ENCODE measurements around the gene PHLDB1.
A peak's percentile ranks its signal among the peaks of the same experiment; 100 is the strongest.
"Not testable (repeated sequence)": the region's sequence is repeated elsewhere in the genome, so short reads cannot be mapped to it uniquely, and the experiment has no call there.

The PHLDB1 gene

GRCh38 chr11:118666371-118666770, 59.0 kb downstream of the PHLDB1 start:
- no peak for DNase-seq (ENCODE audit: extremely low read depth, low read depth)
- H3K4me3 ChIP-seq (replicated peaks; ENCODE audit: low read depth, low read length), result no peak overlapping the region
- TF ChIP-seq CTCF (IDR thresholded peaks at IDR 0.05; ENCODE audit: low read depth, low read length, missing control alignments), result no peak

DNA sequence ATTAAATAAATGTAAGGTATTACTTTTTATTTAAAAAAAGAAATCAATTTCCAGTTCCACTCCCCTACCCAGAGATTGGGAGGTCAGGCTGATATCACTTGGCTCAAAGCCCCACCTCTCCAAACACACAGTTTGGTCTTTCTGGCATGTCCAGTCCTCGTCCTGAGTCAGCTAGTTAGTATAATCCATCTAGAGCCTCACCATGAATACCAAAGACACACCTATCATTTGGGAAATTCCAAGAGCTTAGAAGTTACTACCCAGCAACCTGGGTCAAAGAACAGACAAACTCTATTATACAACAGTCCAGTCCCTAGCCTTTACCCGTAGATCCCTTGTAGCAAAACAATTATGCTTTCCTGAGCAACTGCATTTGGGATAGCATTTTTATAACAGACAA, 62.6 kb downstream of the PHLDB1 start:
- DNase-seq (ENCODE audit: extremely low read depth, low read depth), result no peak
- no peak for TF ChIP-seq CTCF (IDR thresholded peaks at IDR 0.05; ENCODE audit: low read depth, low read length, missing control alignments)
- H3K4me3 ChIP-seq (replicated peaks; ENCODE audit: low read depth, low read length), result no peak overlapping the region

DNA sequence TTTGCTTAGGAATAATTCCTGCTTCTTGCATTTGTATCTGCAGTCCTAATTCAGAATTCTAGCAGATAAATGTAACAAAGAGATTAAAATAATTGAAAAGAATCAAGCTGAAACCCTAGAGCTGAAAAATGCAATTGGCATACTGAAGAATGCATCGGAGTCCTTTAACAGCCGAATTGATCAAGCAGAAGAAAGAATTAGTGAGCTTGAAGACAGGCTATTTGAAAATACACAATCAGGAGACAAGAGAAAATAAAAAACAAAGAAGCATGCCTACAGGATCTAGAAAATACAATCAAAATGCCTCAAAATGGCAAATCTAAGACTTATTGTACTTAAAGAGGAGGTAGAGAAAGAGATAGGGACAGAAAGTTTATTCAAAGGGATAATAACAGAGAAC, 63.8 kb downstream of the PHLDB1 start:
- no peak for DNase-seq (ENCODE audit: extremely low read depth, low read depth)
- no peak for TF ChIP-seq CTCF (IDR thresholded peaks at IDR 0.05; ENCODE audit: low read depth, low read length, missing control alignments)
- H3K4me3 ChIP-seq (replicated peaks; ENCODE audit: low read depth, low read length), result no peak overlapping the region

- H3K4me3 ChIP-seq (replicated peaks; ENCODE audit: low read depth, low read length), result no peak overlapping the region
- no peak for DNase-seq (ENCODE audit: extremely low read depth, low read depth)
- TF ChIP-seq CTCF (IDR thresholded peaks at IDR 0.05; ENCODE audit: low read depth, low read length, missing control alignments), result peak; percentile 19
Observed at GRCh38 chr11:118672846-118673245, 65.4 kb downstream of the PHLDB1 start.

GRCh38 chr11:118673361-118674081, 66.1 kb downstream of the PHLDB1 start:
- TF ChIP-seq CTCF (IDR thresholded peaks at IDR 0.05; ENCODE audit: low read depth, low read length, missing control alignments), result no peak
- H3K4me3 ChIP-seq (replicated peaks; ENCODE audit: low read depth, low read length), result no peak overlapping the region
- no peak for DNase-seq (ENCODE audit: extremely low read depth, low read depth)

DNA sequence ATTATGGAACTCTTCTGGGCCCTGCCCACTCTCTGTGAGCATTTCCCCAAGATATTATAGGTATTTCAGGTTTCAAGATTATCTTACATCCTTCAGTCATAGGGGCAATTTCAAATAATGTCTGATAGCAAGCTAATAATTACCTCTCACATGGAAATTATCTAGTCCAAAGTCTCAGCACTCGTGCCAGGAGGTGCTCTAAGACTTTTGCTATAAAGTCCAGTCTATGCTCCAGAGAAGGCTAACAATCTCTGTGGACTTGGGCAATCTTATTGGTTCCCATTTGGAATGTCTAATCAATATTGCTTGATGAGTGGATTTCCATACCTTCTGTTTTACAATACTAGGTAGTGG, 66.6 kb downstream of the PHLDB1 start:
- TF ChIP-seq CTCF (IDR thresholded peaks at IDR 0.05; ENCODE audit: low read depth, low read length, missing control alignments), result no peak
- no peak overlapping the region for H3K4me3 ChIP-seq (replicated peaks; ENCODE audit: low read depth, low read length)
- no peak for DNase-seq (ENCODE audit: extremely low read depth, low read depth)

- no peak overlapping the region for H3K4me3 ChIP-seq (replicated peaks; ENCODE audit: low read depth, low read length)
- no peak for DNase-seq (ENCODE audit: extremely low read depth, low read depth)
- no peak for TF ChIP-seq CTCF (IDR thresholded peaks at IDR 0.05; ENCODE audit: low read depth, low read length, missing control alignments)
Observed at GRCh38 chr11:118677977-118678376, 70.6 kb downstream of the PHLDB1 start.

- not testable (repeated sequence) for DNase-seq (ENCODE audit: extremely low read depth, low read depth); H3K4me3 ChIP-seq (replicated peaks; ENCODE audit: low read depth, low read length)
Observed at GRCh38 chr11:118678908-118679307, 71.5 kb downstream of the PHLDB1 start.

Measured in HFF-Myc (cell line).